Upper lobe of left lung (tissue), 6 donors: ENCODE data around the gene GLRX5. TPM values are rescaled to one million over a fixed set of nuclear protein-coding genes. Genes with fewer than 3 reads are reported as not detected.

Experiments used
- ATAC-seq, 2 donors: fragments of 200-7000 bp; cut with Tn5 transposase; one replicate each; pipeline ENCODE4 v1.9.1; 2022; ENCODE audit warnings: mild to moderate bottlenecking in 2 of 2, moderate library complexity in 2 of 2; ENCODE audit not compliant: low FRiP score in 2 of 2
- DNase-seq, 2 donors: peaks; one replicate each; pipeline ENCODE4 v3.0.0-alpha.2; 2019 to 2020
- H3K27ac ChIP-seq, 4 donors: fragments of 200-600 bp; sonication (generic); one replicate each; pipeline ENCODE4 v1.5.1; 2016 to 2019
- H3K27me3 ChIP-seq, 4 donors: fragments of 200-600 bp; sonication (generic); one replicate each; pipeline ENCODE4 v1.5.1; 2017 to 2019
- H3K36me3 ChIP-seq, 4 donors: fragments of 200-600 bp; sonication (generic); one replicate each; pipeline ENCODE4 v1.5.1; 2016 to 2019
- H3K4me1 ChIP-seq, 4 donors: fragments of 200-600 bp; sonication (generic); one replicate each; pipeline ENCODE4 v1.5.1; 2018 to 2019
- H3K4me3 ChIP-seq, 4 donors: fragments of 200-600 bp; sonication (generic); one replicate each; pipeline ENCODE4 v1.5.1; 2017 to 2019; ENCODE audit warnings: mild to moderate bottlenecking in 2 of 4, moderate library complexity in 1 of 4
- H3K9me3 ChIP-seq, 4 donors: fragments of 200-600 bp; sonication (generic); one replicate each; pipeline ENCODE4 v1.5.1; 2018 to 2019
- CTCF ChIP-seq, 6 experiments: fragments of 450-650 bp in 4 of 6; fragments of 200-600 bp in 2 of 6; sonication (generic) in 2 of 6; IDR thresholded peaks; one replicate each; pipeline ENCODE4 v1.5.1; 2016 to 2019; ENCODE audit warnings: antibody characterized with exemption in 6 of 6
- EP300 ChIP-seq, 4 donors: sonication (generic); formaldehyde crosslinking; IDR thresholded peaks; one replicate each; pipeline ENCODE4 v1.5.1; 2017; ENCODE audit warnings: antibody characterized with exemption in 4 of 4, control low read depth in 2 of 4
- POLR2A ChIP-seq, 4 donors: fragments of 450-650 bp; IDR thresholded peaks; one replicate each; pipeline ENCODE4 v1.5.1; 2016 to 2017; ENCODE audit warnings: antibody characterized with exemption in 4 of 4, mild to moderate bottlenecking in 2 of 4
- POLR2AphosphoS5 ChIP-seq, 2 donors: sonication (generic); formaldehyde crosslinking; IDR thresholded peaks; one replicate each; pipeline ENCODE4 v1.5.1; 2017; ENCODE audit warnings: antibody characterized with exemption in 2 of 2
- WGBS, 2 donors: methylation state at CpG; one replicate each; pipeline ENCODE4 v1.1.5; 2017 to 2018; 5-methylcytosine and 5-hydroxymethylcytosine counted together
- total RNA-seq, 6 donors: library from RNA; depleted of rRNA in 4 of 6; stranded (reverse); fragments of >200 nt in 4 of 6; gene quantifications; one replicate each; pipeline versions ENCODE4 v1.1.0 to v1.2.1, GENCODE V29; 2016 to 2021
- donor health status: DM: no; HTN: no; CAD: no; lungs with moderate emphysema.
- donor health status: DM: no; HTN: yes; CAD: no; lungs with severe emphysema.

The GLRX5 gene
- total RNA-seq, 6 donors from 2014 or later = 12.6 to 34.8 (median 25.0) TPM

- WGBS, 2 donors = 0 to 1% methylated on average over 16 to 18 of the region's 18 CpGs
- peaks cover 0 to 3% (median 0%) of the 10 kb centered on the region in 4 donors for H3K36me3 ChIP-seq
- H3K9me3 ChIP-seq = no peaks in the 10 kb centered on the region
- TF ChIP-seq POLR2A (IDR thresholded peaks at IDR 0.05) (no peak), CTCF (IDR thresholded peaks at IDR 0.05) (no peak), POLR2AphosphoS5 (IDR thresholded peaks at IDR 0.05) (no peak), EP300 (IDR thresholded peaks at IDR 0.05) (no peak)
- H3K4me3 ChIP-seq = peak overlapping the region; percentile 85 to 100 (median 88)
- peak overlapping the region; percentile 81 to 90 (median 84) for H3K27ac ChIP-seq
- ATAC-seq = no peak
- DNase-seq = peak in 1 of 2 donors; percentile 78
- H3K27me3 ChIP-seq = no peaks in the 10 kb centered on the region
- H3K4me1 ChIP-seq = peaks cover 49 to 70% (median 65%) of the 10 kb centered on the region in 4 donors
These were observed 1.0 kb upstream of the GLRX5 start for GRCh38 chr14:95533822-95534221.

GRCh38 chr14:95535226-95536021, 574 bp downstream of the GLRX5 start:
- Histone ChIP-seq H3K27ac (peak overlapping the region in 3 of 4 donors; percentile 81 to 86 (median 82)), H3K36me3 (no peaks in the 10 kb centered on the region), H3K4me1 (peaks cover 49 to 81% (median 62%) of the 10 kb centered on the region in 4 donors), H3K27me3 (no peaks in the 10 kb centered on the region), H3K4me3 (peak overlapping the region; percentile 85 to 90 (median 88)), H3K9me3 (no peaks in the 10 kb centered on the region)
- 2 to 5% methylated on average over 14 to 33 of the region's 52 CpGs for WGBS, 2 donors
- TF ChIP-seq POLR2AphosphoS5 (IDR thresholded peaks at IDR 0.05) (no peak), EP300 (IDR thresholded peaks at IDR 0.05) (no peak), CTCF (IDR thresholded peaks at IDR 0.05) (peak in 1 of 6 experiments; percentile 8), POLR2A (IDR thresholded peaks at IDR 0.05) (no peak)
- no peak for ATAC-seq
- DNase-seq = no peak

GRCh38 chr14:95536036-95536593, 1.3 kb downstream of the GLRX5 start:
- no peak overlapping the region for H3K27ac ChIP-seq
- peaks cover 49 to 76% (median 55%) of the 10 kb centered on the region in 4 donors for H3K4me1 ChIP-seq
- no peaks in the 10 kb centered on the region for H3K9me3 ChIP-seq
- no peaks in the 10 kb centered on the region for H3K36me3 ChIP-seq
- no peak for TF ChIP-seq EP300 (IDR thresholded peaks at IDR 0.05)
- no peak for TF ChIP-seq POLR2AphosphoS5 (IDR thresholded peaks at IDR 0.05)
- no peak for TF ChIP-seq POLR2A (IDR thresholded peaks at IDR 0.05)
- no peak for TF ChIP-seq CTCF (IDR thresholded peaks at IDR 0.05)
- peak overlapping the region; percentile 85 to 90 (median 88) for H3K4me3 ChIP-seq
- H3K27me3 ChIP-seq = no peaks in the 10 kb centered on the region
- ATAC-seq (no peak), DNase-seq (no peak)
- WGBS, 2 donors = 22 to 36% methylated on average over 4 of the region's 4 CpGs

- Histone ChIP-seq H3K4me1 (peaks cover 44 to 71% (median 49%) of the 10 kb centered on the region in 4 donors), H3K4me3 (no peak overlapping the region), H3K27ac (no peak overlapping the region)
These were observed 1.8 kb downstream of the GLRX5 start for GRCh38 chr14:95536671-95537070.

More at GRCh38 chr14:95536671-95537070, 1.8 kb downstream of the GLRX5 start:
- WGBS, 2 donors = 76 to 80% methylated on average over 5 of the region's 5 CpGs
- ATAC-seq (no peak), DNase-seq (no peak)
- Histone ChIP-seq H3K27me3 (no peaks in the 10 kb centered on the region), H3K9me3 (no peaks in the 10 kb centered on the region), H3K36me3 (no peaks in the 10 kb centered on the region)
- TF ChIP-seq POLR2A (IDR thresholded peaks at IDR 0.05) = no peak
- TF ChIP-seq POLR2AphosphoS5 (IDR thresholded peaks at IDR 0.05) = no peak
- TF ChIP-seq EP300 (IDR thresholded peaks at IDR 0.05) = no peak
- no peak for TF ChIP-seq CTCF (IDR thresholded peaks at IDR 0.05)
